Stimulated activated CD8-positive, alpha-beta memory T cell treated with anti-CD3 and anti-CD28 coated beads, Interleukin-2, amount 100 ng/mL, for 48 hours (primary cell): Measurements from ENCODE around the gene DGCR8.

Experiments
- DNase-seq, 2 donors: peaks; one replicate each; pipeline ENCODE4 v3.0.0-alpha.2; 2020; ENCODE audit warnings: low read depth in 2 of 2

Gene DGCR8

DNA sequence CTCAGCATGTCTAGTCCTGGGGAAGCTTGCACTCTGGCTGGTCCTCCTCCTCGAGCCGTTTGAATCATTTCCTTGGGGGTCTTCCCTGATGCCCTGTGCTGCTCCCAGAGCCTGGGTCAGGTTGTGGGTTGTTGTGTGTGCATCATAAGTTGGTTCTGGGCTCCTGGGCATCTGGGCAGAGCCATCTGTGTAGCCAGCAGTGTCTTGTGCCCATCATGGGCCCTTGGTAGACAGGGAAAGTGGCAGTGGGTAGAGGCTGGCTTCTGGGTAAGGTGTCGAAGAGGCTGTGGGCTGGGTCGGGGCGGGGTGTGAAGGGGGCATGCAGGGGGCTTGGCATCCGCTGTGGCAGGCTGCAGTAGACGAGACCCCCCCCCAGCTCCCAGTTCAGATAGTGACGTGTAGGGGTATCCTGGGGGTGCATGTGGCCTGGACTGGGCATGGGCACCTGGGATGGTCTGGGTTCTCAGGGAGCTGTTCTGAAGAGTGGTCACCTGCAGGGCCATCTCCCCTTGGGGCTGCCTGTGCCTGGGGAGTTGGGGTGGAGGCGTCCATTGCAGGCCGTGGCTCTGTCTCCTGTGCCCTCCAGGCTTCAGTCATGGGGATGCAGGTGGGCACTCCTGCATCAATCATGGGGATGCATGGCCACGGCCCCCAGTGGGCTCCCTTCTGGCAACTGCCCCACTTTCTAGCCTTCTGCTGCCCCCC lies 44.2 kb downstream of the DGCR8 start:
- DNase-seq: no peak

DNA sequence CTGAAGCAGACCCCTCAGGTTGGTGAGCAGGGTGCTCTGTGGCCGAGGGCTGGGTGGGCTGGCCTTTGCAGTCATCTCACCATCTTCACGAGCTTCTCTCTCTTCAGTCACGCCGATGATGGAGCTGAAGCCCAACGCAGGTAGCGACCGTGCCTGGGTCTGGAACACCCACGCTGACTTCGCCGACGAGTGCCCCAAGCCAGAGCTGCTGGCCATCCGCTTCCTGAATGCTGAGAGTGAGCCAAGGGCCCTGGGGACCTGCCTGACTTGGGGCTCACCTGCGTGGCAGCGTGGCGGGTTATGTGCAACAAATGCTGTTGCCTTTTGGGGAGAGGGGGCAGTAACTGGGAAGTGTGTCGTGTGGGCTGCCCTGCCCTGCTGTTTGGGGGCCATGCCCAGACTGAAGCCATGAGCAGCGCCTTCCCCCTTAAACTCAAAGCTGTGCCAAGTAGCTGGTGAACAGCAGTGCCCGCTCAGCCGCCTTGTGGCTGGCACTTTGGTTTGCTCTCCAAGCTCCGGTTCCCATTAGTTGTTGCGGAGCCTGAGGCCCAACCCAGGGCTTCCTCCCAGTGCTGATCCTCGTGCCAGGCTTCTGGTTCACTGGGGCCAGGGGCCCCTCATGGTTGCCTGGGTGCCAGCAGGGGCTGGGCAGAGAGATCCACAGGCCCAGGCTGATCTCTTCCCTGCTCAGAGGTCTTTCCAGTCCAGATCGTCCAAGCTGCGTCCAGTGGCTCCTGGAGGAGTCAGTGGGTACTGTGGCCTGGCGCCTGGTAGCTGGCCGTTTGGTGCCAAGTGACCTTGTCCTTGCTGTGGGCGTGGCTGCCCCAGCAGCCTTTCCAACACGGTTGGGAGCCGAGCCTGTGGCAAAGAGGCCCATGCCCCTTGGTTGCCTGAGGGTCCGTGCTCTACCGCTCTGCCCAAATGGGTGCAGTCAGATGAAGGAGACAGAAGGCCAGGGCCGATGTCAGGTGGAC lies 45.4 kb downstream of the DGCR8 start:
- DNase-seq: no peak

DNA sequence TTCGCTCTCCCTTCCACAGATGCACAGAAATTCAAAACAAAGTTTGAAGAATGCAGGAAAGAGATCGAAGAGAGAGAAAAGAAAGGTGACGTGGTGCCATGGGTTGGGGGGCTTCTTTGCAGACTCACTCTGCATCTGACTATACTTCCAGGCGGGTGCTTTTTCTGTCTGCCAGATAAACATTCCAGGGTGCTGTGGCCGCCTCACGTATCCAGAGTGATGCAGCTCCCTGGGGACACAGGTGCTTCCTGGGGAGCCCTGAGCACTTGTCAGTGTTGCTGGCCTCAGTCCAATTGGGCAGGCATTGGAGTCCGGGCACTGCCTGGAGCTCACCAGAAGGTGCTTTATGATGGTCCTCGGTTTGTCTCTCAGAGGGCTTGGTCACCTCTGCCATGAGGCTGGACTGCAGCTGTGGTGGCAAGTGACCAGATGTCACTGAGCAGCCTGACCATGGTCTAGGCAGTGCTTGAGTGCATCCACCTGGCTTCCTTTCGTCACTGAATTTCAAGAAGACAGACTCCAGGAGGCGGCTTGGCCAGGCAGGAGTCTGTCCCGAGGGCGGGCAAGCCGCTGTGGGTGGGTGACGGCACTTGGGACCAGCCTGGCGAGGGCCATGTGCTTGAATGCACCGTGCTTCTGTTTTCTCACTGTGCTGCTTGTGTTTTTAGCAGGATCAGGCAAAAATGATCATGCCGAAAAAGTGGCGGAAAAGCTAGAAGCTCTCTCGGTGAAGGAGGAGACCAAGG lies 46.4 kb downstream of the DGCR8 start:
- no peak for DNase-seq

DNA sequence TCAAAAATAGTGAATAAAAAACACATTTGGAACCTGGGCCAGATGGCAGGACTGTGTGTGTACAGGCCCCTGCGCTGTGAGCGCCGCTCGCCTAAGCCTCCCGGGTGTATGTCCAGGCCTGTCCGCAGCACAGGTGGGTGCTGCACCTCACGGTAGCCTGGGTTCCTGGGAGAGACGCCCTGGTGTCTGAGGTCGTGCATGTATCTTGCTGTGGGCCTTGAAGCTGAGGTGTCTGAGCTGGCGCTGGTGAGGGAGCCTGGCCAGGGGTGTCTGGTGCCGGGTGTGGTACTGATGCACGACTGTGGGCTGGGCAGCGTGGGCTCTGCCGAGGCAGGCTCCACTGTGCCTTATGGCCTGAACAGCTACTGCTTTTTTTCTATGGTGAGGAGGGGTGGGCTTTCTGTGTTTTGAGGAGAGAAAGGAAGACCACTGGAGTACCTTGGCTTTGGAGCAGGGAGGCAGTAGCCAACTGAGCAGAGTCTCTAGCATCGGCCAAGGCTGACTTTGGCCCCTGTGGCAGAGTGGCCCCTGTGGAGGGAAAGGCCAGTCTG lies 47.4 kb downstream of the DGCR8 start:
- DNase-seq: no peak

DNA sequence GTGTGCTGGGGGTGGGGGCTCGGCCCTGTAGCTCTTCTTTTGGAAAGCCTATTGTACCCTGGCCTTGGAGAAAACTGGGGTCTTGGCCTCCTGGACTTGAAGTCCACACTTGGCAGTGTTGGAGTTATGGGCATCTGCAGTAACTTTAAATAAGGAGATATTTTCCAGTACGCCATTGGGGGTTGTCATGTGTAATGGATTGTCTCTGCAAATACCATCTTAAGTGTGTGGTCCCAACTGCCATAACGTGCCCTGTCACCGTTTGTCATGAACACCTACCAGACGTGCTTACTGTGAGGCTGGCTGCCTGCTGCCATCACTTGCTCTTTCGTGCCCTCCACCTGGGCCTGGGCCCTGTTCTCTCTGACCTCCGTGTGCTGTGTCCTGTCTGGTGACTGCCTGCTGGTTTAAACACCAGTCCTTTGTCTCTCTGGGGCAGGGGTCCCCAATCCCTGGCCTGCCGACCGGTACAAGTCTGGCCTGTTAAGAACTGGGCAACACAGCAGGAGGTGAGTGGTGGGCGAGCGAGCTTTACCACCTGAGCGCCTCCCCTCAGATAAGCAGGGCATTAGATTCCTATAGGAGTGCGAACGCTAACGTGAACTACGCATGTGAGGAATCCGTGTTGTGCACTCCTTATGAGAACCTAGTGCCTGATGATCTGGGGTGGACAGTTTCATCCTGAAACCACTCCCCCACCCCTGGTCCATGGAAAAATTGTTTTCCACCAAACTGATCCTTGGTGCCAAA lies 48.0 kb downstream of the DGCR8 start:
- no peak for DNase-seq

DNA sequence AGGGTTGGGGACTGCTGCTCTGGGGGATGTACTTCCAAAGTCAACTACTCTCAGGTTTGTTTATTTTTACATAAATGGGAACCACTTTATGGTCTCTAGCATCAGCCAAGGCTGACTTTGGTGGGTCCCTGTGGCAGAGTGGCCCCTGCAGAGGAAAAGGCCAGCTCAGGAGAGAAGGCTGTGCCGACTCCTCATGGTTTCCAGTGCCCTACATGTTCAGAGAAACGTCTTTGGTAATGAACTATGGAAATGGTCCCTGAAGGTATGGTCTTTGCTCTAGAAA lies 48.5 kb downstream of the DGCR8 start:
- DNase-seq: no peak

DNA sequence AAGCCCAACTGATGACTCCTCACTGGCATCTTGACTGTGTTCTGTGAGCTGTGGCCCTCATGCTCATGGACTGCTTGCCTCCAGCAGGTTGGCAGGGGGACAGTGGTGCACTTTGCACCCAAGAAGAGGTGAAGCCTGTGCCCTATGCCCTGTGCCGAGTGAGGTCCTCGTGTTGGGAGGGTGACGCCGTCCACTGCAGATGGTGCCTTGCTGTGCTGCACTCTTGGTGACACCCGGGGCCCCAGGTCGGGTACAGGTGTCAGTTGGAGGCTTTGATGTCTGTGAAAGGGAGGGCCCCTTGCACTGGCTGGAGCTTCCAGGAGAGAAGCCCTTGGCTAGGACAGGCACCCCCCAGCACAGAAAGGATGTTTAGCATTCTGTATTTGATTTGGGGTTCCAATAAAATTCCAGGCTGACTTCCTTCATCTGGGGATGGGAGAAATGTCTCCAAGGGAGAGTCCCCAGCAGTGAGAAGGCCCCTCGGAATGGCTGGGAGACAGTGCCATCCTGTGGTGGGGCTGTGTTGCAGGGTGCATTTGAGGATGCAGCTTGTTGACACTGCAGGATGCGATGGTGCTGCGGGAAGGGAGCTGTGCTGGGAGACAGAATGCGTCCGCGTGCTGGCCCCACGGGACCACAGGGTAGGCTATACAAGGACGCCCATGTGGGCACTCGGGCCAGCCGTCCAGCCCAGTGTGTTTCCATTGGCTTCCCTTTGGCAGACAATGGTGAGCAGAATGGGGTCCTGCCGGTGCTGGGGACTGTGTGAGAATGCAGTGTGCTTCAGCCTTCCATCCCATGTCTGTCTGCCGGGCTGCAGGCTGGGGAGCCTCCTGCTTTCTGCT lies 49.1 kb downstream of the DGCR8 start:
- DNase-seq: peak; percentile 29 to 34

DNA sequence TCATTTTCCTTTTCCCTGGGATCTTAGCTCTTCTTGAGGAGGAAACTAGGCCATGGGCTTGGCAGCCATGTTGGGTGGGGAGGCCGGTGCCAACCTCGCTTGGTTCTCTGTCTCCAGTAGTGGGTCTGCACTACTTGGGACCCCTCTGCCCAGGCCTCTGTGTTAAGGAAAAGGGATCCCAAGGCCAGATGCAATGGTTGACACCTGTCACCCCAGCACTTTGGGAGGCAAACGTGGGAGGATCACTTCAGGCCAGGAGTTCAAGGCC lies 49.6 kb downstream of the DGCR8 start:
- no peak for DNase-seq

DNA sequence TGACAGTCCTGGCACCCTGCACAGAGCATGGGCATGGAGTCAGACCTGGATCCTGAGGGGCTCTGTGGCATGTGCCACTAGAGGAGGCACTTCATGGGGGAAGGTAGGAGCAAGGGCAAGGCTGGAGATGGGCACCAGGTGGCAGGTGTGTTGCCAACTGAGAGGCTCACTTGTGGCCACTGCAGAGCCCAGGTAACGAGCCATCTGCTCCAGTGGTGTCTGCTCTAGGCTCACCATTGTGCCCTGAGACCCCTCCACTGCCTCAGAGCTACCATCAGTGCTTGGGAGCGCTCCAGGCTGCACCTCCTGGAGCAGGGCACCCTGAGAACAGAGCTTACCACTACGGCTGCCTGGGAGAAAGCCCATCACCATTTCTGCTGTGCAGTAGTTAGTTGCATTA lies 50.3 kb downstream of the DGCR8 start:
- DNase-seq: no peak

DNA sequence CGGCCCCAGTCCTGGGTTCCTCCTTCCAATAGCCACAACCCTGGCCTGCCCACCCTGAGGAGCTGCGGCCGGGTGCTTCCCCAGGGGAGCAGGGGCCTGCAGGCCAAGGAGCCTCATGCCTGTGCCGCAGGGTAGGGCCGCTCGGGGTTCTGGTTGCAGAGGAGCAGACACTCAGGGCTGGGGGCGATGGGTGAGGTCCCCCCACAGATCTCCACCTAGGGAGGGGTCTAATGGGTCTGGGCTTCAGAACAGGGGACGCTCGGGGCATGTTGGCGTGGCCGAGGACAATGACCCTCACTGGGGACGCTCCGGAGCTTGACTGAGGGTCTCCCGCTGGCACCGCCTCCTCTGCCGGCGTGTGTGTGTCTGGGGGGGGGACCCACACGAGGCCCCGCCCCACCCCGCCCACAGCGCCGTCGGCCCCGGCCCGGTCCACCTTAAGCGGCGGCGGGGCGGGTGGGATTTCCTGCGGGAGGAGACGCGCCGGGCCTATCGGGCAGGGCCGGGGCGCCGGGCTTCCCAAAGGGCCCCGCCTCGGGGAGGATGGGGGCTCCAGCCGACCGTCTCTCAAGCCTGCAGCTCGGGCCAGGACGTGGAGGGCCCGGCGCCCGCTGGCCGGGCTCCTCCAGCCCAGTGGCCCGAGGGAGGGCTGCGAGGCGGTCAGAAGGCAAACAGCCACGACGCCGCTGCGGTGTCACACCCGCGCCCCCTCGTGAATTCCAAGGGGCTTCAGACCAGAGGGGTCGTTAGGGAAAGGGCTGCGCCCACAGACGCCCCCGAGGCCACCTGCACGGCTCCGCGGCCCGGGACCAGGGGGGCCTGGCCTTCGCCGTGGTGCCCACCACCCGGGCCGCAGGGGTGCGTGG lies 50.9 kb downstream of the DGCR8 start:
- DNase-seq: peak; percentile 74 to 75

DNA sequence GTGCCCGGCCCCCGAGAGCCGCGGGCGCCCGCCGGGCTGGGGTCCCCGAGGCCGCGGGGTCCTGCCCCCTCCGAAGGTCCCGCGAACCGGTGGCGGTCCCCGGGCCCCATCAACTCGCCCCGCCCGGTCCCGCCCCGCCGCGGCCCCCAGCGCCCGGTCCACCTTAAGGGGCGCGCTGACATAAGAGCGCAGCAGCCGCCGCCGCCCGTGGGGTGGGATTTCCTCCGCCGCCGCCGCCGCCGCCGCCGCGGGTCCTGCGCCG lies 51.5 kb downstream of the DGCR8 start, which contains the start of gene ZDHHC8:
Gene ZDHHC8 (plus strand): TSS at position 208 of the 262 bp plus-strand sequence. CDS start 144 bp downstream, outside the sequence.
- DNase-seq: peak; percentile 25 to 36

DNA sequence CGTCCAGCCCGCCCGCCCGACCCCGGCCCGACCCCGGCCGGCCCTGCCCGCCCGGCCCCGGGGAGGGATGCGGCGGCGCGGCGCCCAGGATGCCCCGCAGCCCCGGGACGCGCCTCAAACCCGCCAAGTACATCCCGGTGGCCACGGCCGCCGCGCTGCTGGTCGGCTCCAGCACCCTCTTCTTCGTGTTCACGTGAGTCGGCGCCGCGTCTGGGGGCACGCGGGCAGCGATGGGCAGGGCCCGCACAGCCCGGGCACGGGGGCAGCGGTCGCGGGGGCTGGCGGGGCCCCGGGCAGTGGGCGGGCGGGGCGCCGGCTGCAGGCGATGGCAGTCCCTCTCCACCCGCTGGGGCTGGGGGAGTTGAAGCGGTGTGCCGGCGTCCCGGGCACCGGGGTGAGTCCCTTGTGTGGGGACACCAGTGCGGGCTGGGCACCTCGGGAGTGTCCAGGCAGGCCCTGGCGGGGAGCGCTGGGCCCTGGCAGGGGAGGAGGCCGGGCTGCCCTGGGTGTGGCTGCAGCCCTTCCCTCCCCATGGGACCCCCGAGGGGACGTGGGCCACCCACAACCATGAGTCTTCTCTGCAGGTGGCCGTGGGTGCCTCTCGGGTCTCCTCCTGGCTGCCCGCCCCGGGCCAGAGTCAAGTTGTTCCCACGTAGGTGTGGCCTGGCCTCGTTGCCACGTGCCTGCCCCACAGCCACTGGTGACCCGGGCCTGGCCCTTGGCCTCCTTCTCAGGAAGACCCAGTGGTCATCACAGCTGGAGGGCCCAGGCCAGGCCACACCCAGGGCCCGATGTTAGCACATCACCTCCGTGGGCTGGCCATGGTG lies 52.0 kb downstream of the DGCR8 start:
- DNase-seq: no peak

DNA sequence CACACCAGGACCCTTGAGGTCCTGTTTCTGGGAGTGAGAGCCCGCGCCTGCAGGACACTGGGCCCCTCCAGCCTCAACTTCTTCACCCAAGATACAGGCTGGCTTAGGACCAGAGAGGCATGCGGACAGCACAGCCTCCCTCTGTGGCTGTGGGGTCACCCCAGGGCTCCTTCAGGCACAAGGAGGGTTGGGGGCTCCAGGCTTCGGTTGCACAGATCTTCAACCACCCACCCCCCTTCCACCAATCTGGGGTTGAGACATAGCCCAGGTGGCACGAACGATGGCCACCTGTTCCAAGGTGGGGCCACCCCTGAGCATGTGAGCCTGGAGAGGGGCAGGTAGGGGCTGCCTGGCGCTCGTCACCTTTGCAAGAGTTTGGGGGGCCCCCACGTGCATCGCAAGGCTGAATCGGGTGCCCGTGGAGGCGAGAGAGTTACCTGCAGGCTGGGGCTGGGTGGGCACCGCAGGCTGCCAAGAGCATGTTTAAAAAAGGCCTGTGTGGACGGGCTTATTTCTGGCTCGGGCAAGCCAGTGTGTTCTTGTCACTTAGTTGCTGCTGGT lies 52.7 kb downstream of the DGCR8 start:
- no peak for DNase-seq

DNA sequence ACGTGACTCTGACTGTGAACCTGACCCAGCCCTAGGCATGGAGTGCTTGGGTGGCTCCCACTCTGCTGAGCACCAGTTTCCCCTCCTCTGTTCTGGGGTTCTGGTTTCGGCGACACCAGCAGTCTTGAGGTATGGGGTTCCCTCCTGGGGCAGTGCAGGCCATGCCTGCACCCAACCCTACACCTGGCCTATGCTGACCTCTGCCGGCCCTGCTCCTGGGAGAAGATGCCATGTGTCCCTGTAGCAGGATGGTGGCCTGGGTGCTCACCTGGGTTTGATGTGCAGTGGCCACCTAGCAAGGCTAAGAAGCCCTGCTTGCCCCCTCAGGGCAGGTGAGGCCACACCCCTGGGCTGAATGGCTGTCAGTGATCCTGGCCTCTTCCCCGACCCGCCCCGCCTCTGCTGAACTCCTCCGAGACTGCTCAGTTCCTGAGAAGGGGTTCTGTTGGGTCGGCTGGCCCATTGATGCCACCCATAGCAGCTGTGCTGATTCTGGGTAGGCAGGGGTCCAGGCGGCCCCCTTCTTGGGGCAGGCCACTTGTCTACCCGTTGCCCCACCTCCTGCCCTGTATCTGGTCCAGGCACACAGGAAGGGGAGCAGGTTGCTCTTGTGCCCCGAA lies 54.0 kb downstream of the DGCR8 start:
- DNase-seq: no peak

DNA sequence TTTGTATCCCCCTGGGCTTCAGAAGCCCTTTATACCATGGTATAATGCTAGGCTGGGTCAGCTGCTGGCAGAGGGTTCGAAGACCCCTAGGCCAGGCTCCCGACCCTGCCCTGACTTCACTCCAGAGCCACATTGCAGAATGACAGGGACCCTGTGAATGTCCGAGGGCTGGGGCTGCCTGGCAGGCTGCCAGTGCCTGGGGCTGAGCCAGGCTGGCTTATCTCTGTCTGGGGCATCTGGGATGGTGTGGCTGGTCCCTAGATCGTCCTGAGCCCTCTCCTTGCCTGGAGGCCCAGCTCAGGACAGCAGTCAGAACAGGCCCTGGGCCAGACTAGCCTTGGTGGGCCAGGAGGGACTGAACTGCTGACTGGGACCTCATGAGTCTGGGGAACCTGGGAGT lies 55.2 kb downstream of the DGCR8 start:
- DNase-seq: no peak

DNA sequence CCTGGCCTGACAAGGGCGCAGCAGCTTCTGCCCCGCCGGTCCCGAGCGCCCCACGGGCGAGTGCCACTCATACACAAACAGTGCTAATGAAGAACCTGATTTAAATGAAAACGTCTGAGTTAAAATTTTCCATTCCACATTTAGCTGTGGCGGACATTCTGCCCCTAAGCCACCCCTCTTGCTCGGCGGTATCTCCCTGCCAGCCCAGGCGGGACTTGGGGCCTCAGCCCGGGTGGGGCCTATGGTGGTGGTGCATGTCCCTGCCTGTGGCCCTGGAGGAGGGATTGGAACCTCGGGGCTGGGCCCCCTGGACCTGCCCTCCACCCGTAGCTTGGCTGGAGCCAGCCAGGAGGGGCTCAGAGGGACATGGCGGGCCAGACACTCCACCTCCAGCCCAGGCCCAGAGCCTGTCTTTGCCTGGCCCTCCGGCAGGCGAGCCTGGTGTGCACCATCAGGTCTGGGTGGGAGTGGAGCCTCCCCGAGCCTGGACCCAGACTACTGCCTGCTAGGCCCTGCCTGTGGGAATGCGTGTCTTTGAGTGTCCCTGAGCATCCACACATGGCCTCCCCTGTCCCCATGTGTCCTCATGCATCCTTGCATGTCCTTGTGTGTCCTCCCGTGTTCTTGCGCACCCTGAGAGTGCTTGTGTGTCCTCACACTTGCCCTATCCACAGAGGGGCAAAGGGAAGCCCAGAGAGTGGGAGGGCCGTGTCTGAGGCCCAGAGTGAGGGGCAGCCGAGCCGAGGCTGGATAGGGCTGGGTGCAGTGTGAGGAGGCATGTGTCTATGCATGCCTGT lies 56.0 kb downstream of the DGCR8 start:
- no peak for DNase-seq

DNA sequence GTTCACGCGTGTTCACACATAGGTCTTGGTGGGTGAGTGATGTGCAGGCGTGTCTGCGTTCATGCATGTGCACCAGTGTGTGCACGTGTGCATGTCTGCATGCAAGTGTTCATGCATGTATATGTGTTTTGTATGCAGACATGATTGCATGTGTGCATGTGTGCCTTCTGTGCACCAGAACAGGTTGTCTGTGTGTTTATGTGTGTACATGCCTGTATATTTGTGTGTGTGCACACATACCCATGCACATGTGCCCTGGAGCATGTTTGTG lies 56.5 kb downstream of the DGCR8 start:
- DNase-seq: no peak

DNA sequence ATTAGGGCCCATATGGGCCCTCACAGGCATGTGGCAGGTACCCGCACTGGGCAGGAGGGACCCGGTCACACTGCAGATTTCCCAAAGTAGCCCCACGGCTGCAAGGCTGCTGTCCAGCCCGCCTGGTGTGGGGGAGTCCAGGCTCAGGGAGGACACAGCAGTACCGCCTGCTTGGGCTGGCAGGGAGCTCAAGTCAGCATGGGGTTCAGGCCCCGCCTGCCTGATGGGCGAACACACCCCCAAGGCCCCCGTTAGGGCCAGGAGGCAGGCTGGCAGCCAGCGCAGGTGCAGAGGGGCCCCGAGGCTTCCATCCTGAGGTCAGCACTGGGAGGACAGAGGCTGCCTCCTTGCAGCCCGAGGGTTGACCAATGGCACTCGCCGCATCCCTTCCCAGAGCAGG lies 57.1 kb downstream of the DGCR8 start:
- DNase-seq: no peak
